ENCODE results near the gene TPPP3. TPM values are rescaled to one million over a fixed set of nuclear protein-coding genes. Genes with fewer than 3 reads are reported as not detected.

The TPPP3 gene
- total RNA-seq, 4 donors from 2014 or later = 0.54 to 2.3 (median 1.5) TPM

DNA sequence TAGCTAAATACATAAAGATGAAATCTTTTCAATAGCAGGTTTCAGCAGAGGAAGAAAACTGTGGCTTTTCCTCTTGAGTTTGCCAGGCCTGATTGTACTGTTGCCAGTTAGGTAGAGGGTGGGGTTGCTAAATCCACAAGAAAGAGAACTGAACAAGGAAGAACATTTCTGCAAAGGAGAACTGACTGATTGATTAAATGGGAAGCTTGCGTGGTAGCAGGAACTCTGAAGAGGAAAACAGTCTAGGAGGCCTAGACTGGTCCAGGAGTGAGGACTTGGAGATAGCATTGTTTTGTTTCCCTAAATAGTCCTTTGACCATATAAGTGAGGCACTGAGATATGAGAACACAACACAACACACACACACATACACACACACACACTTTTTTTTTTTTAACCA, 47.9 kb downstream of the TPPP3 start:
- no peak overlapping the region for H3K4me3 ChIP-seq (replicated peaks in 1 of 3)
- TF ChIP-seq POLR2A (IDR thresholded peaks at IDR 0.05) = no peak
- TF ChIP-seq, protein P1, sequence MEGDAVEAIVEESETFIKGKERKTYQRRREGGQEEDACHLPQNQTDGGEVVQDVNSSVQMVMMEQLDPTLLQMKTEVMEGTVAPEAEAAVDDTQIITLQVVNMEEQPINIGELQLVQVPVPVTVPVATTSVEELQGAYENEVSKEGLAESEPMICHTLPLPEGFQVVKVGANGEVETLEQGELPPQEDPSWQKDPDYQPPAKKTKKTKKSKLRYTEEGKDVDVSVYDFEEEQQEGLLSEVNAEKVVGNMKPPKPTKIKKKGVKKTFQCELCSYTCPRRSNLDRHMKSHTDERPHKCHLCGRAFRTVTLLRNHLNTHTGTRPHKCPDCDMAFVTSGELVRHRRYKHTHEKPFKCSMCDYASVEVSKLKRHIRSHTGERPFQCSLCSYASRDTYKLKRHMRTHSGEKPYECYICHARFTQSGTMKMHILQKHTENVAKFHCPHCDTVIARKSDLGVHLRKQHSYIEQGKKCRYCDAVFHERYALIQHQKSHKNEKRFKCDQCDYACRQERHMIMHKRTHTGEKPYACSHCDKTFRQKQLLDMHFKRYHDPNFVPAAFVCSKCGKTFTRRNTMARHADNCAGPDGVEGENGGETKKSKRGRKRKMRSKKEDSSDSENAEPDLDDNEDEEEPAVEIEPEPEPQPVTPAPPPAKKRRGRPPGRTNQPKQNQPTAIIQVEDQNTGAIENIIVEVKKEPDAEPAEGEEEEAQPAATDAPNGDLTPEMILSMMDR (IDR thresholded peaks at IDR 0.05) = no peak
- H3K27ac ChIP-seq = no peak overlapping the region
- H3K4me1 ChIP-seq = no peaks in the 10 kb centered on the region
- H3K27me3 ChIP-seq = no peaks in the 10 kb centered on the region
- intact Hi-C loops (cut with DNase I) = no loop called here
- no peaks in the 10 kb centered on the region for H3K36me3 ChIP-seq
- DNase-seq = no peak
- 80 to 88% methylated on average over 1 of the region's 1 CpG for WGBS, 2 donors
- no peaks in the 10 kb centered on the region for H3K9me3 ChIP-seq

DNA sequence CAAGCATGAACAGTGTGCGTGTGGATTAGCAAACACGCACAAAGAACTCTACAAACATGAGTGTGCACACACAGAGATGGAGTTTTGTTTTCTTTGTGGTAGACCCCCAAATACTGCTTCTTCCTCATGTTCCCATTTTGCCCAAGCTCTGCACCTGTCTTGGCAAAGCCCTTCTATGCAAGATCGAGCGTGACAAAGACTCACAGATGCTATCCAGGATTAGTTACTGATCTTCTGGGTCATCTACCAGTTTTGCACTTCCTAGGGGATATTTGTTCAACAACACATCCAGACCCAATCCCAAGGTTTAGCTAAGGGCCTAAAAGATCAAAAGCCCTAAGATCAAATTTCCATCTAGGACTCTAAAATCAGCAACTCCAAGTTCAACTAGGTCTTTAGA, 50.7 kb downstream of the TPPP3 start:
- DNase-seq = no peak
- no peak overlapping the region for H3K27ac ChIP-seq
- H3K4me1 ChIP-seq = no peaks in the 10 kb centered on the region
- H3K9me3 ChIP-seq = no peaks in the 10 kb centered on the region
- intact Hi-C loops (cut with DNase I) = no loop called here
- H3K27me3 ChIP-seq = no peaks in the 10 kb centered on the region
- H3K36me3 ChIP-seq = no peaks in the 10 kb centered on the region
- 78 to 88% methylated on average over 4 of the region's 4 CpGs for WGBS, 2 donors
- H3K4me3 ChIP-seq (replicated peaks in 1 of 3) = no peak overlapping the region
- TF ChIP-seq, protein P1 (IDR thresholded peaks at IDR 0.05) = no peak
- no peak for TF ChIP-seq POLR2A (IDR thresholded peaks at IDR 0.05)

DNA sequence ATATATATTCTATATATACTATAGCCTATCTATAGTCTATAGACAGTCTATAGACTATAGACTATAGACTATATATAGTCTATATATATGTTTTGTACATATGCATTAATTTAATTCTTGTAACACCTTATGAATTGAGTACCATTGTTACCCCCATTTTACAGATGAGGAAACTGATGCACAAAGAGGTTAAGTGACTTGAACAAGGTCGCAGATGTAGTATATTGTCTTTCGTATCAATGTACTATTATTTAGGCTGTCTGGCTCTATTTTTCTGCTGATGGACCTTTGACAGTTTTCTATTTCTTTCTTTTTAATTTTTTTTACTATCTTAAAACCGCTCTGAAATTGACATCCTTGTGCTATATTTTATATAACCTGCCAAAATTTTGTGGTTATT, 52.0 kb downstream of the TPPP3 start:
- H3K4me1 ChIP-seq = no peaks in the 10 kb centered on the region
- TF ChIP-seq POLR2A (IDR thresholded peaks at IDR 0.05) = no peak
- TF ChIP-seq, protein P1 (IDR thresholded peaks at IDR 0.05) = no peak
- H3K27me3 ChIP-seq = no peaks in the 10 kb centered on the region
- no peaks in the 10 kb centered on the region for H3K36me3 ChIP-seq
- intact Hi-C loops (cut with DNase I) = no loop called here
- 86 to 92% methylated on average over 3 of the region's 3 CpGs for WGBS, 2 donors
- no peaks in the 10 kb centered on the region for H3K9me3 ChIP-seq
- no peak for DNase-seq
- no peak overlapping the region for H3K27ac ChIP-seq
- H3K4me3 ChIP-seq (replicated peaks in 1 of 3) = no peak overlapping the region

Small RNAs within 50 kb of the gene (small RNA-seq; reads per million reads assigned to genes)
- gene RNU1-123P = not detected

Other genes starting within 250 kb of the TPPP3 start
- 100 to 1,000 TPM in 1 of 4 donors, 10 to 100 TPM in 3; 52.0 to 103 (median 85.7) TPM for gene B3GNT9, start 242.5 kb downstream of the TPPP3 start, total RNA-seq
- 10 to 100 TPM; 27.0 to 42.2 (median 37.0) TPM for gene TRADD, start 233.6 kb downstream of the TPPP3 start, total RNA-seq
- 10 to 100 TPM; 26.3 to 41.9 (median 35.6) TPM for gene FBXL8, start 233.5 kb downstream of the TPPP3 start, total RNA-seq
- gene HSF4, start 228.8 kb downstream of the TPPP3 start, total RNA-seq = 10 to 100 TPM; 17.3 to 52.5 (median 36.6) TPM
- gene NOL3, start 223.0 kb downstream of the TPPP3 start, total RNA-seq = 10 to 100 TPM; 38.3 to 97.0 (median 63.5) TPM
- 10 to 100 TPM; 20.3 to 50.0 (median 32.4) TPM for gene MATCAP1, start 209.5 kb downstream of the TPPP3 start, total RNA-seq
- gene EXOC3L1, start 203.4 kb downstream of the TPPP3 start, total RNA-seq = 1 to 10 TPM; 5.9 to 8.6 (median 7.6) TPM
- 100 to 1,000 TPM in 1 of 4 donors, 10 to 100 TPM in 3; 77.6 to 117 (median 89.1) TPM for gene E2F4, start 201.3 kb downstream of the TPPP3 start, total RNA-seq
- 10 to 100 TPM; 26.0 to 37.8 (median 30.0) TPM for gene ELMO3, start 194.4 kb downstream of the TPPP3 start, total RNA-seq
- 10 to 100 TPM; 53.2 to 69.0 (median 58.3) TPM for gene TMEM208, start 166.4 kb downstream of the TPPP3 start, total RNA-seq
- 10 to 100 TPM; 17.9 to 26.4 (median 24.3) TPM for gene FHOD1, start 146.0 kb downstream of the TPPP3 start, total RNA-seq
- gene SLC9A5, start 144.5 kb downstream of the TPPP3 start, total RNA-seq = 1 to 10 TPM in 2 of 4 donors, under 1 TPM in 2; 0.56 to 3.0 (median 1.1) TPM
- 10 to 100 TPM in 2 of 4 donors, 1 to 10 TPM in 2; 8.2 to 11.7 (median 9.5) TPM for gene PLEKHG4, start 114.0 kb downstream of the TPPP3 start, total RNA-seq
- 1 to 10 TPM in 1 of 4 donors, not detected in 3; 2.6 TPM for gene KCTD19, start 66.8 kb downstream of the TPPP3 start, total RNA-seq
- gene LRRC36, start 66.7 kb downstream of the TPPP3 start, total RNA-seq = under 1 TPM in 1 of 4 donors, not detected in 3; 0.22 TPM
- 10 to 100 TPM; 33.3 to 63.8 (median 50.9) TPM for gene ZDHHC1, start 23.0 kb upstream of the TPPP3 start, total RNA-seq
- gene HSD11B2, start 37.6 kb upstream of the TPPP3 start, total RNA-seq = 10 to 100 TPM in 2 of 4 donors, 1 to 10 TPM in 2; 4.6 to 11.9 (median 9.0) TPM
- 100 to 1,000 TPM; 110 to 238 (median 142) TPM for gene ATP6V0D1, start 87.7 kb upstream of the TPPP3 start, total RNA-seq
- not detected for gene AGRP, start 90.0 kb upstream of the TPPP3 start, total RNA-seq
- gene RIPOR1, start 135.3 kb upstream of the TPPP3 start, total RNA-seq = 10 to 100 TPM; 21.3 to 57.1 (median 41.2) TPM
- 10 to 100 TPM; 37.2 to 52.1 (median 47.2) TPM for gene CTCF, start 169.0 kb upstream of the TPPP3 start, total RNA-seq

Data from thyroid gland (tissue), 4 donors.